Fibroblast of peridontal ligament (primary cell): ENCODE data around the gene KRTAP4-9.
A peak's percentile ranks its signal among the peaks of the same experiment; 100 is the strongest.
"Not testable (repeated sequence)": the region's sequence is repeated elsewhere in the genome, so short reads cannot be mapped to it uniquely, and the experiment has no call there.

ENCODE experiments used
- DNase-seq: peaks from one replicate; pipeline ENCODE4 v3.0.0-alpha.2; 2010; ENCODE audit errors: extremely low read depth

KRTAP4-9 gene

GRCh38 chr17:41105347-41105746, at the start of gene KRTAP4-9:
Gene KRTAP4-9, plus strand, starts transcription at chr17:41105389. Its CDS starts 0 bp downstream, at chr17:41105389.
- not testable (repeated sequence) for DNase-seq

- no peak for DNase-seq
Measured at GRCh38 chr17:41057547-41057946, 47.6 kb upstream of the KRTAP4-9 start.

GRCh38 chr17:41058741-41059140, 46.4 kb upstream of the KRTAP4-9 start:
- no peak for DNase-seq

DNA sequence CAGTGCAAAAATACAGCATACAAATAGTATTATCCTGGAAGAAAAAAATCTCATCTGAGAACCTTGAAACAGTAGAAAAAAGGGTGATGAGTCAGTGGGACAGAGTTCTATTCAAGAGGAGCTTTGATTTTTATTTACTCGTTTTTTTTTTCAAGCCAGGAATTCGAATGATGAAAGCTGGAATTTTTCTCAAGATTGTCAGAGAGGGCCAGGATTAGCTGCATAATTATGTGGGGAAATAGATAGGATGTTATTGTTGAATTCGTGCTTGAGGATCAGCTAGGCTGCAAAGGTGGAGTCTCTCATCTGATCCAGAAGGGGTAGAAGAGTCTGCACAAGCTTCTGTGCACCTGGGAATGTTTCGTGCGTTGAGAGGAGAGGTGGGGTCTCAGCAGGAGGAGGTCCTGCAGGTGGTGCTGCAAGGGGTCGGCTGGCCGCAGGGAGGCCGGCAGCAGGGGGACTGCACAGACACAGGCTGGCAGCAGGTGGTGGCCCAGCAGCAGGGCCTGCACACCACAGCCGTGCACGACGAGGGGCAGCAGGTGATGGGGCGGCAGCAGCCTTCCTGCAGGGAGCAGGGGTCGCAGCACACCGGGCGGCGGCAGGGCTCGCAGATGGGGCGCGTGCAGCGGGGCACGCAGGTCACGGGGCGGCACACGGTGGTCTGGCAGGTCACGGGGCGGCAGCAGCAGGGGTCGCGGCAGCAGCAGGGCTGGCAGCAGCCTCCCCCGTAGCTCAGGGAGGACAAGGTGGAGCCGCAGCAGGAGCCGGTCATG, 45.7 kb upstream of the KRTAP4-9 start:
- DNase-seq = peak; percentile 95

DNA sequence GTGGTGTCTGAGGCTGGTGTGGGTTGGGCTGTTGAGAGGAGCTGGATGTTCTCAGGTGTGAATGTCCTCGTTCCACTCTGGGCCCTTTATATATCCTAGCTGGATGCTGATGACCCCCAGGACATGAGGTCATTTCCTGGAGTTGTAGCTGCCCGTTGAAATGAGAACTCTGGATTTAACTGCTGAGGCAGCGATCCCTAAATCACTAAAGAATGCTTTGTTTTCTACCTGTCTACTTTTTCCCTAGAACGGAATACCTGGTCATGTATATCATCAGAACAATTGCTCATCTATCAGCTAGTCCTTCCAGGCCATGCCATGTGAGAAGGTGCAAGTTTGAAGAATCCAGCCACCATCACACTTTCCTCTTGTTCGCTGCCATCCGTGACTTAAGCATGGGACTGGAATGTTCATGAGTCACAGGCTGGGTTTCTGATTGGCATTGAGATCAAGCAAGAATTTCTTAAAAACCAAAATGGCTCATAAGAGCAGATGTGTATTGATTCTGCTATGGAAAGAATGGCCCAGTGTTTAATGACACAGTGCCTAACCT, 45.1 kb upstream of the KRTAP4-9 start, which contains the start of gene KRTAP2-3:
KRTAP2-3 (minus strand) TSS at position 63 of the 553 bp plus-strand sequence. CDS start 64 bp downstream, outside the sequence.
- peak; percentile 98 for DNase-seq

DNA sequence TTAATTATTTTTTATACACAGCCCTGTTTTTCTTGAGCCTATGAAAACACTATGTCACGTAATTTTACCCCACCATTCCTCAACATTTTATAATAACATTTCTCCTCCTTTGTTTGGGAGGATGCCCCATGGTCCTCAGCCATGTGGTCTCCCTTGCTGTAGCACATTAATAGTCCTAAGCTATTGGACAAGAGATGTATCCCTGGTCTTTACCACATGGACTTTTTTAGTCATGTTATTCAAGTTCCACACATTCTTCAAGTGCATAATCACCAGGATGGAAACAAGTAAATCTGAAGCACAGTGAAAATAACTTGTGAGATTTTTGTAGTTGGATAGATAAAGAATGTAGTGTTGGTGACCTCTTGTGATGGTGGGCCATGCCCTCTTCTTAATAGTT, 43.2 kb upstream of the KRTAP4-9 start:
- DNase-seq = peak; percentile 98

GRCh38 chr17:41063449-41063848, 41.7 kb upstream of the KRTAP4-9 start:
- no peak for DNase-seq

- no peak for DNase-seq
Measured at GRCh38 chr17:41064301-41064700, 40.9 kb upstream of the KRTAP4-9 start.

DNA sequence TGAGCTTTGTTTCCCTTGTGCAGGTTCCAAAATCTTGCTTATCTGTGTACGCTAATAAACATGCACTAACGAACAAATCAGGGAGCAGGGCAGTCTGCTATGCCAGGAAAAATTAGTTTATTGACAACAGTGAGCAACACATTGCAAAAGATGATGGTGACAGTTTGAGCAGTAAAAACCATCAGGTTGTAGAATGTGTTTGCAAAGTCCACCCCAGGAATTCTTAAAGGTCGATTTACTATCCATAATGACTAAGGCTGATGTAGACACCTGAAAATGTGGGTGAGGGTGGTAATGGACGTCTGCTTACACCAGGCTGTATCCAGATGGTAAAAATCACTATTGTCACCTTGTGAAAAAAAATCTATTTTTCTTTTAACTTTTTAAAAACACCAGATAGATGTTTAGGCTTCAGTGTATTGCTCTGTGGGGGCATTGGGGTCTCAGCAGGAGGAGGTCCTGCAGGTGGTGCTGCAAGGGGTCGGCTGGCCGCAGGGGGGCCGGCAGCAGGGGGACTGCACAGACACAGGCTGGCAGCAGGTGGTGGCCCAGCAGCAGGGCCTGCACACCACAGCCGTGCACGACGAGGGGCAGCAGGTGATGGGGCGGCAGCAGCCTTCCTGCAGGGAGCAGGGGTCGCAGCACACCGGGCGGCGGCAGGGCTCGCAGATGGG, 40.0 kb upstream of the KRTAP4-9 start:
- DNase-seq = not testable (repeated sequence)

DNA sequence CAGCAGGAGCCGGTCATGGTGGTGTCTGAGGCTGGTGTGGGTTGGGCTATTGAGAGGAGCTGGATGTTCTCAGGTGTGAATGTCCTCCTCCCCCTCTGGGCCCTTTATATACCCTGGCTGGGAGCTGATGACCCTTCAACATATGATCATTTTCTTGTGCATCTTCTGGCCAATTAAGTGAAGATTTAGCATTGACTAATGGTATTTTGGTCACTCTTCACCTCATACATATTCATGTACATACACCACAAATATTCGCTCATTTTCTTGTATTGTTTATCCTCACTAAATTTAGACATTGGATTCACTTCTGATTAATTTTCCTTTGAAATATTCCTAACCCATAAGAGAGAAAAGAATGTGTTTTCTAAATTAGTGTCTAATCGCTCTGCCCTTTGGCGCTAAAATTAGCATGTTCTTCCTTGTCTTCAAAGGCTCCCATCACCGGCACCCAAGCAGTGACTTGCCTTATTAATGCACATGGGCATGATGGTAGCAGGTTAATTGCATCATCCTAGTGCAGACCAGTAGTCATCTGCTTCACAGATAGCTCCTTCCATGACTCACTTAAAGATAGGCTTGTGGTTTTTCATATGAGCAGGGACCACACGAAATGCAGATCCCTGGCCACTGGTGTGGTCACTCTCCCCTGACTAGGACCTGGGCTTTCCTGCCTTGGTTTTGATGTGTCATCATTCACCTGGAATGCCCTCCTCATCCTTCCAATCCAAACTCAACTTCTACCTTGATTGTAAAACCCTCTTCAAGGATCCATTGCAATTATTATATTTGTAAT, 39.2 kb upstream of the KRTAP4-9 start, which contains the start of gene KRTAP2-4:
KRTAP2-4 (minus strand) TSS at position 51 of the 796 bp plus-strand sequence; CDS start at position 17, 34 bp downstream.
- DNase-seq = peak; percentile 69

- peak; percentile 85 for DNase-seq
Measured at GRCh38 chr17:41067281-41067680, 37.9 kb upstream of the KRTAP4-9 start.

DNA sequence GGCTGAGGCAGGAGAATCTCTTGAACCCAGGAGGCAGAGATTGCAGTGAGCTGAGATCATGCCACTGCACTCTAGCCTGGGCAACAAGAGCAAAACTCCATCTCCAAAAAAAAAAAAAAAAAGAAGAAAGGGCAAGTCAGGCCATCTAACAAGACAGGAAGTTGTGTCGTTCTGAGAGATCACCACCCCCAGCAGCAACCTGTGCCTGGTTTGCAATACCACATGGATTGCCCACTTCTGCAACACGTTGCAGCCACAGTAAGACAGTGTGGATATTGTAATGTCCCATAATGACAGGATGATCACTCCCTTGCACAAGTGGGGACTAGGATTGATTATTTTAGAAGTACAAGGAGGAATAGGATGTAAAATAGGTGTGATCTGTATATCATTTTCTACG, 36.2 kb upstream of the KRTAP4-9 start:
- no peak for DNase-seq

GRCh38 chr17:41071606-41072360, 33.4 kb upstream of the KRTAP4-9 start:
- no peak for DNase-seq

GRCh38 chr17:41073676-41074075, 31.5 kb upstream of the KRTAP4-9 start:
- DNase-seq = no peak

- DNase-seq = no peak
Measured at GRCh38 chr17:41076788-41077187, 28.4 kb upstream of the KRTAP4-9 start.

DNA sequence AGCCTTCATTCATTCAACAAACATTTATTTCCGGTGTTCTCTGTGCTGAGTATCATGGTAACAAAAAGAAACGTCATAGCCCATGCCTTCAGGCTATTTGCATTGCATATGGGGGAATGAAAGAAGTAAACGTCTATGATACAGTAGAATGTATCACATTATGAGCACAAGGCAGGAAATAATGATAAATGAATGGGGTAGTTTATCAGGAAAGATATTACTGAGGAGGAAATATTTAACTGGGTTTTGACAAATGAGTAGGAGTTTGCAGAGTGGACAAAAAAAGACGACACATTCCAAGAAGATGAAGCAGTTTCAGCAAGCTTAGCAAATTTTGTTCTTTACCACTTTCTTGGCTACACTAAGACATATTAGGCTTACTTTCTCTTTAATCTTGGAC, 22.6 kb upstream of the KRTAP4-9 start:
- no peak for DNase-seq

DNA sequence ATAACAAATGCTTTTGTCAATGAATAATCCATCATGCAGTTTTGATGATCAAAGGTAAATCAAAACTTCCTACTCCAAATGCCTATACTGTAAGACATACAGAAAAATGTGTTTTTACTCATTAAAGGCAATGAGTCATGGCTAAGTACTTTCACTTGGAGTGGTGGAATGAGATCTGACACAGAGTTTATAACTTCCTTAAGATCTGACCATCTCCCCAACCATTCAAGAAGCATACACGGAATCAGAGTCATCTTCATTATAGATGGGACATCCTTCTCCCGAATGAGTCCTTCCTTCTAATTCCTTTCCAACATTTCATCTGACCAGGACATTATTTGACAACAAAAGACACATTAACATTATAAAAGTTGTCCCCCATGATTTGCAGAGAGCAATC, 21.8 kb upstream of the KRTAP4-9 start:
- peak; percentile 47 for DNase-seq

DNA sequence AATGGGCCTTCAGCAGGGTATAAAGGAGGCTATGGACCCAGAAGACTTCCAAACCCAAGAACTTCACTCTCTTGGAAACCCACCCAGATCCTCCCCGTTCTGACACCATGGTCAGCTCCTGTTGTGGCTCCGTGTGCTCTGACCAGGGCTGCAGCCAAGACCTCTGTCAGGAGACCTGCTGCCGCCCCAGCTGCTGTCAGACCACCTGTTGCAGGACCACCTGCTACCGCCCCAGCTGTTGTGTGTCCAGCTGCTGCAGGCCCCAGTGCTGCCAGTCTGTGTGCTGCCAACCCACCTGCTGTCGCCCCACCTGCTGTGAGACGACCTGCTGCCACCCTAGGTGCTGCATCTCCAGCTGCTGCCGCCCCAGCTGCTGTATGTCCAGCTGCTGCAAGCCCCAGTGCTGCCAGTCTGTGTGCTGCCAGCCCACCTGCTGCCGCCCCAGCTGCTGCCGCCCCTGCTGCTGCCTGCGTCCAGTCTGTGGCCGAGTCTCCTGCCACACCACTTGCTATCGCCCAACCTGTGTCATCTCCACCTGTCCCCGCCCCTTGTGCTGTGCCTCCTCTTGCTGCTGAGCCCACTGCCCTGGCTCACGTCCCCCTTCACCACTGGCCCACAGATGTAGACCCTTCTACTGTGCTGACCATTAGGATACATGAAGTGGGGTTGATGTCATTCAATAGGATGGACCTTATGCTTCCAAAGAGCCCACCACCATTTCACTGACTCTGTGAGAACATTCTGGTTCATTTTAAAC, 20.9 kb upstream of the KRTAP4-9 start, which contains the start of gene KRTAP4-7:
KRTAP4-7 (plus strand) TSS at position 51 of the 757 bp plus-strand sequence; CDS start at position 108, 57 bp downstream.
- not testable (repeated sequence) for DNase-seq

DNA sequence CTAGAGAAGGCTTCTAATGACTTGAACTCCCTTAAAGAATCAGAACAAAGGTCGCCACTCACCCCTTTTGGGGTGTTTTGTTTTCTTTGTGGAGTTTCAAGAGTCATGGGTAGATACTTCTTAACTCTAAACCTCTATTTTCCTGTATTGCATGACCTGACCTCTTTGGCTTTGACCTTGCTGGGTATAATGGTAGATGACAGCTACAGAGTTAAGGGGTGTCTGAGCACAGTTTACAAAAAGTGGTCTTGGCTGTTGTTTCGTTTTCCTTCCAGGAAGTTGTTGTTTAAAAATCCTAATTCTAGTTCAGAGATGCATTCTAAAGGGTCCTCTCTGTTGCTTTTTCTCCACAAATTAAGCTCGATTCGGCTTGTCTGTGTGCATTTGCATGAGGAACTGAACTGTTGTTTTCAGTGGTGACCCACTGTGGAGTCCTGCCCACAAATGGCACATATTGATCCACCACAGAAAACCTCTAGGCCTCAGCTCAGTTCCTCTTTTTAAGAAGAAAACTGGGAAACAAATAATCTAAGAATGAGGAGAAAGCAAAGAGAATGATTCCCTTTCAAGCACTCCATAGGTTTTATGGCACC, 16.3 kb upstream of the KRTAP4-9 start:
- not testable (repeated sequence) for DNase-seq

DNA sequence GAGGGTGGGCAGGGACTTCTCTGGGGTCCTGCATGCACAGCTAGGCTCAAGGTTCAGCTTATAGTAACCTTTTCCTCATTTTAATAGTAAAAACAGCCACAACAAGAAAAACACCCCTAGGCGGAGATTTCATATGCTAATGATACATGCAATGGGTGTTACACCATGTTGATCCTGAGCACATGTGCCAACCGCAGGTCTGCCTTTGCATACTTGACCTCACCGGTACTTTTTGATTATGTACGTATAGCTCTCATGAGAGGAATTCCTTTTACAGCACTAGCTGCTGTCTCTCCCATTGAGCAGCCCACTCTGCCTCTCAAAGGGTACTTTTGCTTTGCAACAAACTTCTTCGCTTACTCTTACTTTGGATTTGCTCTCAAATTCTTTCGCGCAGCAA, 9.1 kb upstream of the KRTAP4-9 start:
- no peak for DNase-seq
